ENCODE results near the gene ZNF786. TPM values are rescaled to one million over a fixed set of nuclear protein-coding genes. Genes with fewer than 3 reads are reported as not detected.

The ZNF786 gene
- total and polyA plus RNA-seq, 9 of the 15 experiments (the other 6 are each of a cell fraction or from before 2014, with no cell fraction given) = 0.31 to 5.4 (median 3.0) TPM

DNA sequence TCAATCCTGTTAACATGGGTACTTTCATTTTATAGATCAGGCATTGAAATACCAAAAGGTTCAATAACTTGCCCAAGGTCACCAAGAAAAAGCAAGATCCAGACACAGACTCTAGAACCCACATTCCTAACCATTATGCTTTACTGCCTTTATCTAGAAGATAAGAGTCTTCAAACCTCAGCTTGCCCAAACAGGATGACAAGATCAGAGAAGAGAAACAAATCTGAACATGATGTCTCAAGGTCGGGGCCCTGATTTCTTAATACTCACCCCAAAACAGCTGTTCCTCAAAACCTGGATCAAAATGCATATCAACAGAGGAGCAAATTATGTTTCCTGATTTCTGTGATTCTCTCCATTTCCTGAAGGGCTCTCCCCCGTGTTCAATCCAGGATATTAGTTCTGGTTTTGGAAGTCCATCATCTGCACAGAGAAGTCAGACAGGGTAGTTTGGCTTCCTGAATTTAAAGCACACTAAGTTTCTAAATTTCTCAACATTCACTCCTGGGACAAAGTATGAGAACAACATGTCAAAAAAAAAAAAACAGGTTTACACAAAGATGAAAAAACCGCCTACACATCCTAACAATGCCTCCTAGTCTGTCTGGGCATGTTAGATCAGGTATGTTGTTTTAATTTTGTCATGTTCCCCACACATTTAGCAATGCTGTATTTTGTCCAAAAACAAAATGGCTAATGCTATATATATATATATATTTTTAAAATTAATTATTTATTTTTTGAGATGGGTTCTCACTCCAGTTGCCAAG, 16.2 kb downstream of the ZNF786 start:
- intact Hi-C loops (cut with micrococcal nuclease) (loop anchor here (10.0 kb wide), 1 partner anchor 500 kb away; no protein-coding TSS in a partner anchor), in situ Hi-C loops (cut with MboI) (no loop called here)
- ATAC-seq = no peak
- Histone ChIP-seq H3K4me3 (no peak overlapping the region), H4K20me1 (replicated peaks; ENCODE audit: control insufficient read depth, insufficient read depth, low read length) (no peaks in the 10 kb centered on the region), H3K27ac (ENCODE audit: extremely low read depth, low read depth, low read length) (no peak overlapping the region), H3K36me3 (ENCODE audit: control insufficient read depth, insufficient read depth, low read length) (peaks cover 42% of the 10 kb centered on the region; the same call in 2 of the 3 replicates), H3K79me2 (ENCODE audit: control insufficient read depth, insufficient read depth, low read length) (no peaks in the 10 kb centered on the region), H3K27me3 (ENCODE audit: control insufficient read depth in 2 of 2, insufficient read depth in 2 of 2, low read length in 2 of 2) (no peaks in the 10 kb centered on the region), H3K4me1 (replicated peaks in 1 of 2; ENCODE audit: control insufficient read depth in 2 of 2, insufficient read depth in 2 of 2, low read length in 2 of 2) (peaks cover 0 to 12% of the 10 kb centered on the region in 2 experiments; a peak in 1 of 5 replicates), H2AFZ (ENCODE audit: low read depth, low read length) (no peak overlapping the region), H3K4me2 (ENCODE audit: insufficient read depth, low read length) (no peak overlapping the region), H3K9me3 (replicated peaks; ENCODE audit: control insufficient read depth, insufficient read depth, low read depth, low read length) (no peaks in the 10 kb centered on the region), H3K9ac (ENCODE audit: insufficient read depth in 1 of 2, low read depth in 2 of 2, low read length in 2 of 2) (no peak overlapping the region), H3K9me1 (ENCODE audit: control insufficient read depth, insufficient read depth, low read length) (no peaks in the 10 kb centered on the region)
- TF ChIP-seq KDM1A (IDR thresholded peaks at IDR 0.05) (peak; percentile 59 to 81; a peak in 3 of 4 replicates), RCOR1 (IDR thresholded peaks at IDR 0.05; ENCODE audit: borderline replicate concordance in 1 of 2, low read depth in 2 of 2, low read length in 2 of 2) (peak in 1 of 2 experiments; percentile 35; a peak in 1 of 4 replicates)
- TF ChIP-seq, protein P1, sequence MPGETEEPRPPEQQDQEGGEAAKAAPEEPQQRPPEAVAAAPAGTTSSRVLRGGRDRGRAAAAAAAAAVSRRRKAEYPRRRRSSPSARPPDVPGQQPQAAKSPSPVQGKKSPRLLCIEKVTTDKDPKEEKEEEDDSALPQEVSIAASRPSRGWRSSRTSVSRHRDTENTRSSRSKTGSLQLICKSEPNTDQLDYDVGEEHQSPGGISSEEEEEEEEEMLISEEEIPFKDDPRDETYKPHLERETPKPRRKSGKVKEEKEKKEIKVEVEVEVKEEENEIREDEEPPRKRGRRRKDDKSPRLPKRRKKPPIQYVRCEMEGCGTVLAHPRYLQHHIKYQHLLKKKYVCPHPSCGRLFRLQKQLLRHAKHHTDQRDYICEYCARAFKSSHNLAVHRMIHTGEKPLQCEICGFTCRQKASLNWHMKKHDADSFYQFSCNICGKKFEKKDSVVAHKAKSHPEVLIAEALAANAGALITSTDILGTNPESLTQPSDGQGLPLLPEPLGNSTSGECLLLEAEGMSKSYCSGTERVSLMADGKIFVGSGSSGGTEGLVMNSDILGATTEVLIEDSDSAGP (CRISPR knock-in tag; IDR thresholded peaks at IDR 0.05) = no peak
- ChIA-PET CTCF (ENCODE audit: low intra/inter-chr PET ratio) (interaction anchor here (0.6 kb wide), 1 partner anchor 17 kb away, joined by 3 read pairs; no protein-coding TSS in a partner anchor), POLR2A (no interaction called here)
- no peak for FAIRE-seq
- 52% methylated on average over 3 of the region's 3 CpGs for WGBS (ENCODE audit: insufficient coverage, low coverage, missing lambda C conversion rate)
- no TSS peak for BruUV-seq (replicated peaks)
- no peak for DNase-seq (ENCODE audit: extremely low read depth in 1 of 4, low spot score in 3 of 4)
